Breast epithelium (tissue), 3 donors: ENCODE measurements around the gene PELI2.

Experiments used
- POLR2A ChIP-seq: fragments of 450-650 bp; IDR thresholded peaks from one replicate; pipeline ENCODE4 v1.6.1; 2016; ENCODE audit warnings: antibody characterized with exemption, mild to moderate bottlenecking, moderate library complexity
- POLR2AphosphoS5 ChIP-seq, 3 donors: sonication (generic); formaldehyde crosslinking; IDR thresholded peaks; one replicate each; pipeline ENCODE4 v1.6.1; 2017; ENCODE audit warnings: antibody characterized with exemption in 3 of 3
- TF ChIP-seq, protein P1 (sequence below), 3 donors: fragments of 450-650 bp; IDR thresholded peaks; one replicate each; pipeline ENCODE4 v1.5.1; 2016 to 2017; ENCODE audit warnings: antibody characterized with exemption in 3 of 3, mild to moderate bottlenecking in 3 of 3, moderate library complexity in 3 of 3

DNA sequence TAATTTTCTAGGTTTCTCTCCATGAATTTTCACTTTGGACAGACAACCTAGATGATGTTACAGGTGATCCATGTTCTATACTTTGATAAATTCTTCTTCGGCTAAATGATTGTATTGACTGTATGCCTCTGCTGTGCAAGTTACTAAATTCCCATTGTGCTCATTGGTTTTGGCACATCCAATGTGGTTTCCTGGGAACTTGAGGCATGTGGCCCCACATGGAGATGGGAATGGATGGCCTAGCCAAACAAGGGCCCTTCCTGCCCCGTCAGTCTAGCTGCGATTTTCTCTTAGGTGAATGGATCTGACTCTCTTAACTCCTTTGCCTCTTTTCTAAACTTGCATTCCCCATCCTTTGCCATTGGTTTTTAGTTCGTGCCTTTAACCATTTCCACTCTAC is 186.2 kb downstream of the PELI2 start:
- TF ChIP-seq, protein P1, sequence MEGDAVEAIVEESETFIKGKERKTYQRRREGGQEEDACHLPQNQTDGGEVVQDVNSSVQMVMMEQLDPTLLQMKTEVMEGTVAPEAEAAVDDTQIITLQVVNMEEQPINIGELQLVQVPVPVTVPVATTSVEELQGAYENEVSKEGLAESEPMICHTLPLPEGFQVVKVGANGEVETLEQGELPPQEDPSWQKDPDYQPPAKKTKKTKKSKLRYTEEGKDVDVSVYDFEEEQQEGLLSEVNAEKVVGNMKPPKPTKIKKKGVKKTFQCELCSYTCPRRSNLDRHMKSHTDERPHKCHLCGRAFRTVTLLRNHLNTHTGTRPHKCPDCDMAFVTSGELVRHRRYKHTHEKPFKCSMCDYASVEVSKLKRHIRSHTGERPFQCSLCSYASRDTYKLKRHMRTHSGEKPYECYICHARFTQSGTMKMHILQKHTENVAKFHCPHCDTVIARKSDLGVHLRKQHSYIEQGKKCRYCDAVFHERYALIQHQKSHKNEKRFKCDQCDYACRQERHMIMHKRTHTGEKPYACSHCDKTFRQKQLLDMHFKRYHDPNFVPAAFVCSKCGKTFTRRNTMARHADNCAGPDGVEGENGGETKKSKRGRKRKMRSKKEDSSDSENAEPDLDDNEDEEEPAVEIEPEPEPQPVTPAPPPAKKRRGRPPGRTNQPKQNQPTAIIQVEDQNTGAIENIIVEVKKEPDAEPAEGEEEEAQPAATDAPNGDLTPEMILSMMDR (IDR thresholded peaks at IDR 0.05) = no peak
- TF ChIP-seq POLR2A = no peak
- no peak for TF ChIP-seq POLR2AphosphoS5 (IDR thresholded peaks at IDR 0.05)
